Fibroblast of peridontal ligament (primary cell): ENCODE data around the gene GBP2.
A peak's percentile ranks its signal among the peaks of the same experiment; 100 is the strongest.
"Not testable (repeated sequence)": the region's sequence is repeated elsewhere in the genome, so short reads cannot be mapped to it uniquely, and the experiment has no call there.

Source experiments
- DNase-seq: peaks from one replicate; pipeline ENCODE4 v3.0.0-alpha.2; 2010; ENCODE audit errors: extremely low read depth

Gene GBP2

GRCh38 chr1:89125913-89126580, at the start of gene GBP2:
TSS of gene GBP2 (minus strand) at chr1:89126114. CDS start at chr1:89121966, 4,148 bp downstream.
- peak; percentile 86 for DNase-seq

GRCh38 chr1:89174491-89174890, 48.6 kb upstream of the GBP2 start:
- DNase-seq: no peak

GRCh38 chr1:89172468-89173143, 46.7 kb upstream of the GBP2 start:
- no peak for DNase-seq

GRCh38 chr1:89171067-89171438, 45.1 kb upstream of the GBP2 start:
- DNase-seq: no peak

GRCh38 chr1:89170170-89171066, 44.5 kb upstream of the GBP2 start:
- DNase-seq: no peak

GRCh38 chr1:89169166-89169565, 43.3 kb upstream of the GBP2 start:
- DNase-seq: no peak

GRCh38 chr1:89167590-89168230, 41.8 kb upstream of the GBP2 start:
- DNase-seq: no peak

- DNase-seq: no peak
These were observed 40.8 kb upstream of the GBP2 start for GRCh38 chr1:89166705-89167104.

- no peak for DNase-seq
These were observed 39.9 kb upstream of the GBP2 start for GRCh38 chr1:89165811-89166210.

GRCh38 chr1:89151047-89151446, 25.1 kb upstream of the GBP2 start:
- DNase-seq: no peak

- no peak for DNase-seq
These were observed 24.1 kb upstream of the GBP2 start for GRCh38 chr1:89149976-89150375.

GRCh38 chr1:89149229-89149628, 23.3 kb upstream of the GBP2 start:
- DNase-seq: peak; percentile 32

- no peak for DNase-seq
These were observed 22.1 kb upstream of the GBP2 start for GRCh38 chr1:89147678-89148658.

- no peak for DNase-seq
These were observed 20.8 kb upstream of the GBP2 start for GRCh38 chr1:89146721-89147120.

- DNase-seq: no peak
These were observed 17.6 kb upstream of the GBP2 start for GRCh38 chr1:89143484-89143883.

- DNase-seq: no peak
These were observed 16.2 kb upstream of the GBP2 start for GRCh38 chr1:89142160-89142559.

- DNase-seq: no peak
These were observed 7.8 kb upstream of the GBP2 start for GRCh38 chr1:89133747-89134146.

- no peak for DNase-seq
These were observed 4.8 kb upstream of the GBP2 start for GRCh38 chr1:89130716-89131115.

- no peak for DNase-seq
These were observed 4.0 kb upstream of the GBP2 start for GRCh38 chr1:89129911-89130310.

- not testable (repeated sequence) for DNase-seq
These were observed 2.1 kb upstream of the GBP2 start for GRCh38 chr1:89128003-89128458.
